ENCODE data around the gene CCDC188. TPM values are rescaled to one million over a fixed set of nuclear protein-coding genes. Genes with fewer than 3 reads are reported as not detected.

Gene CCDC188
- total and polyA plus RNA-seq, 9 of the 15 experiments (the other 6 are each of a cell fraction or from before 2014, with no cell fraction given), result not detected

DNA sequence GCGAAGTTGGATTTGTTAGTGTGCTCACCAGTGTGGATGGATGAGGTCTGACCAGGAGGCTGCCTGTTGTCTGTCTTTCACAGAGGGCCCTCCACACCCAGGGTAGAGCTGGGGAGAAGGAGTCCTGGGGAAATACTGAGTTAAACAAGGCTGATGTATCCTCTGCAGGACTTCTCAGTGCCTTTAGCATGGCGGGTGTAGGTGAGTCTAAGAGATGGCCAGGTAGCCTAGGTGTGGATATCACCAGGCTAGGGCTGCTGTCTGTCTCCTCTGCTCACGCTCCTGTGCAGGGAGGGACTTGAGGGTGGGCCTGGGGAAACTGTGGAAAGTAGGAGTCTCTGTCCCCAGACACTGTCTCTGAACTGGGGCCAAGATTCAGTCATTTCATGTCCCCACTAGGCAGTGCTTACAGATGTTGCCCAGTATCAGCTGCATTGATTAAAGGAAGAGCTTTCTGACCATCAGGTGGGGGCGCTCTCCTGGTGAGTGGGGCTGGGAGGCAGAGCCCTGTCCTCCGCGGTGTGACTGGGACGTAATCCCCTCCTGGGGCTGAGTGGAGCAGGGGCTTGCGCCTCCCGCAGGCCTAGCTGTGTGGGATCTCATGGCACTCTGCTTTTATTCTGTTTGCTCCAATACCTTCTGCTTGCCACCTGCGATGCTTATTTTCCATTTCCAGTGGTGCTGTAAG lies 35.5 kb upstream of the CCDC188 start:
- H3K27ac ChIP-seq (ENCODE audit: extremely low read depth, low read depth, low read length), result no peak overlapping the region
- no TSS peak for BruUV-seq (replicated peaks)
- in situ Hi-C loops (cut with MboI), result no loop called here
- H3K4me1 ChIP-seq (replicated peaks in 1 of 2; ENCODE audit: control insufficient read depth in 2 of 2, insufficient read depth in 2 of 2, low read length in 2 of 2), result peaks cover 0 to 38% of the 10 kb centered on the region in 2 experiments; a peak in 1 of 5 replicates
- peaks cover 31 to 65% of the 10 kb centered on the region in 2 experiments; a peak in 4 of 5 replicates for H3K27me3 ChIP-seq (ENCODE audit: control insufficient read depth in 2 of 2, insufficient read depth in 2 of 2, low read length in 2 of 2)
- peak; percentile 74 to 93 (median 88) for DNase-seq (ENCODE audit: extremely low read depth in 1 of 4, low spot score in 3 of 4)
- peak; percentile 54 for FAIRE-seq
- POLR2A ChIA-PET, result interaction anchor here (0.5 to 3.6 kb wide), 7 partner anchors 10 to 291 kb away, joined by 3 to 14 read pairs (median 4); no protein-coding TSS in a partner anchor
- H3K4me2 ChIP-seq (ENCODE audit: insufficient read depth, low read length), result no peak overlapping the region
- H2AFZ ChIP-seq (ENCODE audit: low read depth, low read length), result no peak overlapping the region
- no peaks in the 10 kb centered on the region for H3K36me3 ChIP-seq (ENCODE audit: control insufficient read depth, insufficient read depth, low read length)
- intact Hi-C loops (cut with micrococcal nuclease), result no loop called here
- H3K4me3 ChIP-seq, result no peak overlapping the region
- ATAC-seq, result peak; percentile 71
- no peaks in the 10 kb centered on the region for H3K9me1 ChIP-seq (ENCODE audit: control insufficient read depth, insufficient read depth, low read length)
- WGBS (ENCODE audit: insufficient coverage, low coverage, missing lambda C conversion rate), result 1% methylated on average over 10 of the region's 10 CpGs
- CTCF ChIA-PET (ENCODE audit: low intra/inter-chr PET ratio), result interaction anchor here (0.5 to 1.5 kb wide), 2 partner anchors 20 to 29 kb away, joined by 3 to 4 read pairs; no protein-coding TSS in a partner anchor
- H3K9me3 ChIP-seq (replicated peaks; ENCODE audit: control insufficient read depth, insufficient read depth, low read depth, low read length), result no peaks in the 10 kb centered on the region
- no peaks in the 10 kb centered on the region for H3K79me2 ChIP-seq (ENCODE audit: control insufficient read depth, insufficient read depth, low read length)
- no peak overlapping the region for H3K9ac ChIP-seq (ENCODE audit: insufficient read depth in 1 of 2, low read depth in 2 of 2, low read length in 2 of 2)
- H4K20me1 ChIP-seq (replicated peaks; ENCODE audit: control insufficient read depth, insufficient read depth, low read length), result peaks cover 30% of the 10 kb centered on the region
- TF ChIP-seq CTBP1 (IDR thresholded peaks at IDR 0.05; ENCODE audit: borderline replicate concordance) (peak; percentile 64; the same call in 1 of the 2 replicates), KLF1 (tag; IDR thresholded peaks at IDR 0.05) (0 out of 2 replicates have a peak, but pooled peaks have one; percentile 26), NCOA6 (IDR thresholded peaks at IDR 0.05) (no peak), E2F3 (CRISPR knock-in tag; IDR thresholded peaks at IDR 0.05) (no peak), NR2C1 (IDR thresholded peaks at IDR 0.05) (no peak), NR2C1 (tag; IDR thresholded peaks at IDR 0.05) (no peak), ZNF778 (CRISPR knock-in tag; IDR thresholded peaks at IDR 0.05) (no peak), KLF6 (CRISPR knock-in tag; IDR thresholded peaks at IDR 0.05; ENCODE audit: borderline replicate concordance) (no peak), ZFP1 (CRISPR knock-in tag; IDR thresholded peaks at IDR 0.05) (no peak), ZNF184 (CRISPR knock-in tag; IDR thresholded peaks at IDR 0.05) (no peak), RBBP5 (IDR thresholded peaks at IDR 0.05; ENCODE audit: borderline replicate concordance, insufficient read depth, low read length, poor library complexity, severe bottlenecking) (peak; percentile 43), ATF1 (CRISPR knock-in tag; IDR thresholded peaks at IDR 0.05) (no peak), ATF1 (tag; IDR thresholded peaks at IDR 0.05) (0 out of 2 replicates have a peak, but pooled peaks have one; percentile 13), HOXB6 (CRISPR knock-in tag; IDR thresholded peaks at IDR 0.05; ENCODE audit: borderline replicate concordance) (no peak), ZNF507 (tag; conservative IDR thresholded peaks at IDR 0.05) (0 out of 2 replicates have a peak, but pooled peaks have one; percentile 7), RNF2 (IDR thresholded peaks at IDR 0.05) (no peak), ZNF561 (CRISPR knock-in tag; conservative IDR thresholded peaks at IDR 0.05) (no peak)
- TF ChIP-seq, protein P1, sequence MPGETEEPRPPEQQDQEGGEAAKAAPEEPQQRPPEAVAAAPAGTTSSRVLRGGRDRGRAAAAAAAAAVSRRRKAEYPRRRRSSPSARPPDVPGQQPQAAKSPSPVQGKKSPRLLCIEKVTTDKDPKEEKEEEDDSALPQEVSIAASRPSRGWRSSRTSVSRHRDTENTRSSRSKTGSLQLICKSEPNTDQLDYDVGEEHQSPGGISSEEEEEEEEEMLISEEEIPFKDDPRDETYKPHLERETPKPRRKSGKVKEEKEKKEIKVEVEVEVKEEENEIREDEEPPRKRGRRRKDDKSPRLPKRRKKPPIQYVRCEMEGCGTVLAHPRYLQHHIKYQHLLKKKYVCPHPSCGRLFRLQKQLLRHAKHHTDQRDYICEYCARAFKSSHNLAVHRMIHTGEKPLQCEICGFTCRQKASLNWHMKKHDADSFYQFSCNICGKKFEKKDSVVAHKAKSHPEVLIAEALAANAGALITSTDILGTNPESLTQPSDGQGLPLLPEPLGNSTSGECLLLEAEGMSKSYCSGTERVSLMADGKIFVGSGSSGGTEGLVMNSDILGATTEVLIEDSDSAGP (CRISPR knock-in tag; IDR thresholded peaks at IDR 0.05), result 0 out of 2 replicates have a peak, but pooled peaks have one; percentile 16
- TF ChIP-seq, protein P2, sequence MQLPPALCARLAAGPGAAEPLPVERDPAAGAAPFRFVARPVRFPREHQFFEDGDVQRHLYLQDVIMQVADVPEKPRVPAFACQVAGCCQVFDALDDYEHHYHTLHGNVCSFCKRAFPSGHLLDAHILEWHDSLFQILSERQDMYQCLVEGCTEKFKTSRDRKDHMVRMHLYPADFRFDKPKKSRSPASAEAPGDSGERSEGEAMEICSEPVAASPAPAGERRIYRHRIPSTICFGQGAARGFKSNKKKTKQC (CRISPR knock-in tag; IDR thresholded peaks at IDR 0.05), result no peak
- TF ChIP-seq, protein P3, sequence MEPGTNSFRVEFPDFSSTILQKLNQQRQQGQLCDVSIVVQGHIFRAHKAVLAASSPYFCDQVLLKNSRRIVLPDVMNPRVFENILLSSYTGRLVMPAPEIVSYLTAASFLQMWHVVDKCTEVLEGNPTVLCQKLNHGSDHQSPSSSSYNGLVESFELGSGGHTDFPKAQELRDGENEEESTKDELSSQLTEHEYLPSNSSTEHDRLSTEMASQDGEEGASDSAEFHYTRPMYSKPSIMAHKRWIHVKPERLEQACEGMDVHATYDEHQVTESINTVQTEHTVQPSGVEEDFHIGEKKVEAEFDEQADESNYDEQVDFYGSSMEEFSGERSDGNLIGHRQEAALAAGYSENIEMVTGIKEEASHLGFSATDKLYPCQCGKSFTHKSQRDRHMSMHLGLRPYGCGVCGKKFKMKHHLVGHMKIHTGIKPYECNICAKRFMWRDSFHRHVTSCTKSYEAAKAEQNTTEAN (CRISPR knock-in tag; IDR thresholded peaks at IDR 0.05), result no peak
